Measurements from ENCODE around the gene MAGI1. TPM values are rescaled to one million over a fixed set of nuclear protein-coding genes. Genes with fewer than 3 reads are reported as not detected.

Gene MAGI1
- total RNA-seq, 1 donor from 2014 or later = 33.1 TPM

DNA sequence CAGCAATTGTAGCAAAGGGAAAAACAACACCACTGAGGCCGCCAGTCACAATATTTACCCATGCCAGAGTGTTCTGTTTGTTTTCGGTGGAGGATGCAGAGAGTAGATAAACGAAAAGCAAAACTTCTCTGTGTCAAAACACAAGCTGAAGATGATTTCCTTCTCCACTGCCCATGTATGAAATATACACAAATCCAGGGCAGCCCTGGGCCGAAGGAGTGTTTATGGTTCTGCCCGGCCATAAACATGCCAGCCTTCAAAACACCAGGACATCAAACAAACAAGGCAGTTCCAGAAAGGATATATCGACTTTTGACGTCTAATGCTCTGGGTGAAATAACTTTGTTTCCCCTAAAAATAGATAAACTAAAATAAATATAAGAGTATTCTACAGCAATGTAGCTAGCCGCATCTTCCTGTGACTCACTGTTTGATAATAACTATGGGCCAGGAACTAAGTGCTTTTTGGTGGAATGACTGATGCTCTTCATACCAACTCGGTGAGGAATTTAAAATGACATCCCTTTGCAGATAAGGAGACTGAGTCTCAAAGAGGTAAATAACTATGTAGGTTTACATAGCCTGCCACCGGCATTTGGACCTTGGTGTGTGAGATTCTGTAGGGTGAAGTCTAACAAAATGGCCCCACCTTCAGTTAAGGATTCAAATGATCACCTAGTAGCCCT lies 82.8 kb downstream of the MAGI1 start:
- intact Hi-C loops (cut with DNase I) = no loop called here
- ATAC-seq (no peak), DNase-seq (ENCODE audit: missing footprints) (no peak)

DNA sequence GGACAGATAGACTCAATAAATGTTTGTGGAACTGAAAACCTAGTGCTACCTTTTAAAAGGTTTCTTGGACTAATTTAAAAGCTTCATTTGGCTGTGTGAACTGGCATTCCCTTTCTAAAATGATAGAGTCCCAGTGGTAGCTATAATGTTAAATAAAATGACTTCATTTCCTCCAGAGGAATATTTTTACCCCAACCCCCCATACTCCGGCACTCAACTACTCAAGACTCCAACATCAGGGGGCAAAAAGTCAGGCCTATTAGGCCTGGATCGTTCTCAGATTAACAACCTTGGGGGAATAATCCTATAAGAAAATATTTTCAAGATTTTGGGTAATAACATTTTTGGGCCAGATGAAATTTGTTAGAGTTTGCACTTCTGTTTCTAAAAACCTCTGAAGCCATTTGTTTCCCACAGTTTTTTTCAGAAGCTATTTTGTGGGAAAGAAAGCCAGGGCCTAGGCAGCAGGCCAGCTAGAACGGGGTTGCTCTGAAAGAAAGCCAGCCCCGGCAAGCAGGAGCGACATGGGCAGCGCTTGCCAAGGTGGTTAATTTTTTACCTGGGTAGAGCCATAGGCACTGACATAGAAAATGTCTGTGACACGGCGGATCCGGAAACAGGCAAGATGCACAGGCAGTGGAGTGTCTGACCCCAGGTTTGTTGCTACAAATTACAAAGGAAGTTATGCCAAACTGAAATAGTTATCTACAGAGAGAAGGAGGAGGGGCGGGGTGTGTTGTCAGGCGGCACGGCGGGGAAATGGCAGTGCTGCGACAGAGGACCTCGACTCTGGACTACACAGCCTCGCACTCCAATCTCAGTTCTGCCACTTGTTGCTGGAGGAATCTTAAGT lies 84.6 kb downstream of the MAGI1 start:
- peak; percentile 61 for ATAC-seq
- peak; percentile 59 for DNase-seq (ENCODE audit: missing footprints)

GRCh38 chr3:65953301-65953812 lies 85.4 kb downstream of the MAGI1 start:
- ATAC-seq = peak; percentile 70
- no peak for DNase-seq (ENCODE audit: missing footprints)
- intact Hi-C loops (cut with DNase I) = loop anchor here (5.0 kb wide), 1 partner anchor 84 kb away; the partner anchor contains the start of gene MAGI1

More for the DNA sequence above, 84.6 kb downstream of the MAGI1 start:
- intact Hi-C loops (cut with DNase I) = loop anchor here (5.0 kb wide), 1 partner anchor 83 kb away; the partner anchor contains the start of gene MAGI1

- DNase-seq (ENCODE audit: missing footprints) = no peak
- intact Hi-C loops (cut with DNase I) = loop anchor here (5.0 kb wide), 1 partner anchor 84 kb away; the partner anchor contains the start of gene MAGI1
- ATAC-seq = no peak
Observed at GRCh38 chr3:65952842-65953241, 85.9 kb downstream of the MAGI1 start.

GRCh38 chr3:65951836-65952505 lies 86.7 kb downstream of the MAGI1 start:
- DNase-seq (ENCODE audit: missing footprints) (no peak), ATAC-seq (no peak)
- intact Hi-C loops (cut with DNase I) = loop anchor here (2.0 to 5.0 kb wide), 2 partner anchors 15 to 85 kb away; partner anchors contain the start of gene MAGI1

GRCh38 chr3:65950340-65951326 lies 88.1 kb downstream of the MAGI1 start:
- no peak for DNase-seq (ENCODE audit: missing footprints)
- ATAC-seq = no peak
- intact Hi-C loops (cut with DNase I) = loop anchor here (2.0 to 5.0 kb wide), 2 partner anchors 14 to 87 kb away; partner anchors contain the start of gene MAGI1

DNA sequence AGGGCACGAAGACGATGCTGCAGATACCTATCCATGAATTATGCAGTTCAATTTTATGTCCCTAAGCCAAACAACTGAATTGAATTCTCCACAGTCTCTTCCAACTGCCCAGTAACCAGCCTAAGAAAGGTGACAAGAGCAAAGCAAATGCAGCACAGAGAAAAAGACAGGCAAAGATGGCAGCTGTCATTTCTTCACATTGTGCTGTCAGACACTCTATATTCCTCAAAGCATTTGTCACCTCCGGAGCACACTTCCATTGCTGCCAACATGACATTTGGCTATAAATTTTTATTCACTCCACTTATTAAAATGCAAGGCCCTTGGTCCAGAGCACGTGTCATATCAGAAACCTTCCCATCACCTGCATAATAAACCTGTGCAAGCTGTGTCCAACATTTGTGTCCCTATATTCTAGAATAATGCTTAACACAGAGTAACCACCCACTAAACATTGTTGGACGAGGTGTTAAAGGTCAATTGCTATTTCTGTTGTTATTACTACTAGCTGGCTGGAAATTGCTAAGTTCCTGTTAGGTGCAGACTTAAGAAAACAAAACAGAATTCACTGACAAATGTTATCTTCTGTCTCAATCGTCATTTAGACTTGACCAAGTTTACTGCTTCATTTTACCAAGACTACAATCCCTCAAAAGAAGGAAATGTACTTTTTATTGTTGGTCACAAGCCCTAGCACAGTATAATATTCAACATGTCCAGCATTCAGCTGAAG lies 89.7 kb downstream of the MAGI1 start:
- DNase-seq (ENCODE audit: missing footprints) (no peak), ATAC-seq (no peak)
- intact Hi-C loops (cut with DNase I) = no loop called here

DNA sequence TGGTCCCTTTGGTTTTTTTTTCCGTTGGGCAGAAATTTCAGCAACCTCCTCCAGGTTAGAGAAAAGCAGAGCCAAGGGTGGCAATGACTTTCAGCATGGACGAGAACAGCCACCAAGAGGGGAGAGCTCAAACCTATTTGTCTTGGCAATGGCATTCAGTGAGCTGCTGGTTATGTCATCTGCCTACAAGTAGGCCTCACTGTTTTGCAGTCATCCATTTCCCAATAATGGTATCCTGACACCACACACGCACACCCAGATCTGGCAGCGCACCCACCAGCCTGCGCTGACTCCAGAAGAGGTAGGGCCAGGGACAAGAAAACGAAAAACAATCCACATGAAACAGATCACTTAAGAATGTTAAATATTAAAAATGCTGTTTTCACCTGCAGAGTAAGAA lies 92.3 kb downstream of the MAGI1 start:
- DNase-seq (ENCODE audit: missing footprints) (peak; percentile 72), ATAC-seq (peak; percentile 64)
- intact Hi-C loops (cut with DNase I) = no loop called here

DNA sequence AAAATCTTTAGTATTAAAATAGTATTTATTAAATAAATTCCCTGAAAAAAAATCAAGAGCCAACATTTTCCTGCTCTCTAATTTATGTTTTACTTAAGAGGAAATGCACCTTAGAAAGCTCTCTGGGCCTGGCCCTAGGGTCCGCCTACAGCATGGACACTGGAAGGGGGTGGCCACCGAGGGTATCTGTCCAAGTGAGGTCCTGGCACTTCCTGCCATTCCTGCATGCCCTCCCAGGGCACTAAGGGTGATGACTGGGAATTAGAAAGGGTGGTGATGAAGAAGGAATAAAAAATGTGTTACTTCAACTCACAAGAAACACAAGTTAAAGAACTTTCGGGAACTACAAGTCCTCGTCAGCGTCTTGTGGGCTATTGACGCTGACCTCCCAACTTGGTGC lies 92.8 kb downstream of the MAGI1 start:
- intact Hi-C loops (cut with DNase I) = no loop called here
- DNase-seq (ENCODE audit: missing footprints) = no peak
- ATAC-seq = no peak

- ATAC-seq = no peak
- intact Hi-C loops (cut with DNase I) = no loop called here
- no peak for DNase-seq (ENCODE audit: missing footprints)
Observed at GRCh38 chr3:65945480-65945879, 93.2 kb downstream of the MAGI1 start.

DNA sequence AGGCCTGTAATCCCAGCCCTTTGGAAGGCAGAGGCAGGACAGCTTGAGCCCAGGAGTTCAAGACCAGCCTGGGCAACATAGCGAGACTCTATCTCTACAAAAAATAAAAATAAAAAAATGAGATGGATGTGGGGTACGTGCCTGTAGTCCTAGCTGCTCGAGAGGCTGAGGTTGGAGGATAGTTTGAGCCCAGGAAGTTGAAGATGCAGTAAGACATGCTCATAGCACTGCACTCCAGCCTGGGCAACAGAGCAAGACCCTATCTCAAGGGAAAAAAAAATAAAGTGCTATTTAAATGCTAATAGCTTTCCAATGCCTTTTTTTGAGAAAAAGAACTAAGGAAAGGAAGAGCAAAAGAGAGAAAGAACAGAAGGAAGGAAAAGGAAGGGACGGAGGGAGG lies 94.5 kb downstream of the MAGI1 start:
- intact Hi-C loops (cut with DNase I) = no loop called here
- DNase-seq (ENCODE audit: missing footprints) = no peak
- no peak for ATAC-seq

- no peak for DNase-seq (ENCODE audit: missing footprints)
- intact Hi-C loops (cut with DNase I) = loop anchor here (5.0 kb wide), 1 partner anchor 97 kb away; the partner anchor contains the start of gene MAGI1
- ATAC-seq = no peak
Observed at GRCh38 chr3:65939801-65940246, 98.9 kb downstream of the MAGI1 start.

DNA sequence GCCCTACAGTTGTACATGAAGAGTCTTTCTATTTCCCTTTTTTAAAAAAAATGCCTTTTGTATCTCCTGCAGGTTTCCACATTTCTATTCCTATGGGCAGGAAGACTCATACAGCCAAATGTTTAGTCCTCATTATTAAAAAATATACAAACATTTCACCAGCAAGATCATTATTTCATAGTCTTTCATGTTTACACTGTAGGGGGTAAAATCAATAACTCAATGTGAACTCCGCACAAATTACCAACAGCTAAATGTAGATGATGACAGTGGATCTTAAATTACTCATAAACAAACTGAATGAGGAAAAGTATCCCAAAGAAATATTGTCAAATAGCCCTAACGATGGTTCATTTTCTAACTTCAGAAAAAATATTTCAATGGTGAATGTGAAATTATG lies 99.5 kb downstream of the MAGI1 start:
- intact Hi-C loops (cut with DNase I) = loop anchor here (5.0 kb wide), 1 partner anchor 98 kb away; the partner anchor contains the start of gene MAGI1
- DNase-seq (ENCODE audit: missing footprints) = no peak
- ATAC-seq = no peak

- ATAC-seq = no peak
- intact Hi-C loops (cut with DNase I) = loop anchor here (5.0 kb wide), 1 partner anchor 99 kb away; the partner anchor contains the start of gene MAGI1
- DNase-seq (ENCODE audit: missing footprints) = no peak
Observed at GRCh38 chr3:65938676-65939075, 100.0 kb downstream of the MAGI1 start.

DNA sequence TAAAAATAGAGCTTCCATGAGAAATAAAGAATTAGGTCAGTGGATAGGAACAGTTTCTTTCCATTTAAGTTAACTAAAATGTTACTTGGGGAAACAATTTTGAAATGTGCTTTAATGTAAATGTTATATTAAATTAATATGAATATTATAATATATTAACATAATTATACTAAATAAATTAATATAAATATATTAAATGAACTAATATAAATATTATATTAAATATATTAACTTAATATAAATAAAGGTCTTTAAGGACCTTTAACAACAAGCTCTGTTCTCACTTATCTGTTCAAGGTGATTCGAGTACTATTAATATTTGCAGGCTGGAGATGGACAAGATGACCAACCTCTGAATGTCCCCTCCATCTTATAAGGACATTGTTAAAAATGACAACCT lies 100.6 kb downstream of the MAGI1 start:
- ATAC-seq (no peak), DNase-seq (ENCODE audit: missing footprints) (no peak)
- intact Hi-C loops (cut with DNase I) = loop anchor here (5.0 kb wide), 1 partner anchor 99 kb away; the partner anchor contains the start of gene MAGI1

- ATAC-seq (no peak), DNase-seq (ENCODE audit: missing footprints) (no peak)
- intact Hi-C loops (cut with DNase I) = loop anchor here (2.0 to 5.0 kb wide), 2 partner anchors 14 to 100 kb away; partner anchors contain the start of gene MAGI1
Observed at GRCh38 chr3:65936908-65937638, 101.6 kb downstream of the MAGI1 start.

Measured in Right ventricle myocardium inferior (tissue), 1 donor.